Measurements from ENCODE around the gene QSER1. TPM values are rescaled to one million over a fixed set of nuclear protein-coding genes. Genes with fewer than 3 reads are reported as not detected.
A peak's percentile ranks its signal among the peaks of the same experiment; 100 is the strongest.

QSER1 gene
- total and polyA plus RNA-seq, 10 of the 15 experiments (the other 5 are each of a cell fraction or from before 2014, with no cell fraction given): 2.1 to 15.0 (median 9.4) TPM

GRCh38 chr11:32893343-32894148, 935 bp downstream of the QSER1 start (continued):
- TF ChIP-seq RFX5 (IDR thresholded peaks at IDR 0.05; ENCODE audit: low read depth, low read length): no peak
- no peak for TF ChIP-seq STAT1 (conservative IDR thresholded peaks at IDR 0.05)
- no peak for TF ChIP-seq ATF3 (IDR thresholded peaks at IDR 0.05; ENCODE audit: borderline replicate concordance, extremely low read depth, low read depth, low read length)
- no peak for TF ChIP-seq ZNF207 (IDR thresholded peaks at IDR 0.05; ENCODE audit: borderline replicate concordance)
- TF ChIP-seq RCOR1 (conservative IDR thresholded peaks at IDR 0.05; ENCODE audit: low read depth, low read length): no peak
- TF ChIP-seq EP300 (IDR thresholded peaks at IDR 0.05; ENCODE audit: borderline replicate concordance in 1 of 2, control insufficient read depth in 1 of 2, low read depth in 2 of 2, low read length in 2 of 2): no peak
- no peak for TF ChIP-seq EZH2 (IDR thresholded peaks at IDR 0.05; ENCODE audit: borderline replicate concordance, control insufficient read depth, low read depth, low read length)
- TF ChIP-seq, protein P1, sequence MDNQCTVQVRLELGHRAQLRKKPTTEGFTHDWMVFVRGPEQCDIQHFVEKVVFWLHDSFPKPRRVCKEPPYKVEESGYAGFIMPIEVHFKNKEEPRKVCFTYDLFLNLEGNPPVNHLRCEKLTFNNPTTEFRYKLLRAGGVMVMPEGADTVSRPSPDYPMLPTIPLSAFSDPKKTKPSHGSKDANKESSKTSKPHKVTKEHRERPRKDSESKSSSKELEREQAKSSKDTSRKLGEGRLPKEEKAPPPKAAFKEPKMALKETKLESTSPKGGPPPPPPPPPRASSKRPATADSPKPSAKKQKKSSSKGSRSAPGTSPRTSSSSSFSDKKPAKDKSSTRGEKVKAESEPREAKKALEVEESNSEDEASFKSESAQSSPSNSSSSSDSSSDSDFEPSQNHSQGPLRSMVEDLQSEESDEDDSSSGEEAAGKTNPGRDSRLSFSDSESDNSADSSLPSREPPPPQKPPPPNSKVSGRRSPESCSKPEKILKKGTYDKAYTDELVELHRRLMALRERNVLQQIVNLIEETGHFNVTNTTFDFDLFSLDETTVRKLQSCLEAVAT (IDR thresholded peaks at IDR 0.05): peak; percentile 56; the same call in 1 of the 2 replicates
- no peak for TF ChIP-seq PKNOX1 (IDR thresholded peaks at IDR 0.05)
- TF ChIP-seq, protein P2, sequence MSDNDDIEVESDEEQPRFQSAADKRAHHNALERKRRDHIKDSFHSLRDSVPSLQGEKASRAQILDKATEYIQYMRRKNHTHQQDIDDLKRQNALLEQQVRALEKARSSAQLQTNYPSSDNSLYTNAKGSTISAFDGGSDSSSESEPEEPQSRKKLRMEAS (IDR thresholded peaks at IDR 0.05; ENCODE audit: low read depth, low read length): no peak
- no peak for TF ChIP-seq IRF4 (IDR thresholded peaks at IDR 0.05; ENCODE audit: low read depth, low read length)
- TF ChIP-seq, protein P3, sequence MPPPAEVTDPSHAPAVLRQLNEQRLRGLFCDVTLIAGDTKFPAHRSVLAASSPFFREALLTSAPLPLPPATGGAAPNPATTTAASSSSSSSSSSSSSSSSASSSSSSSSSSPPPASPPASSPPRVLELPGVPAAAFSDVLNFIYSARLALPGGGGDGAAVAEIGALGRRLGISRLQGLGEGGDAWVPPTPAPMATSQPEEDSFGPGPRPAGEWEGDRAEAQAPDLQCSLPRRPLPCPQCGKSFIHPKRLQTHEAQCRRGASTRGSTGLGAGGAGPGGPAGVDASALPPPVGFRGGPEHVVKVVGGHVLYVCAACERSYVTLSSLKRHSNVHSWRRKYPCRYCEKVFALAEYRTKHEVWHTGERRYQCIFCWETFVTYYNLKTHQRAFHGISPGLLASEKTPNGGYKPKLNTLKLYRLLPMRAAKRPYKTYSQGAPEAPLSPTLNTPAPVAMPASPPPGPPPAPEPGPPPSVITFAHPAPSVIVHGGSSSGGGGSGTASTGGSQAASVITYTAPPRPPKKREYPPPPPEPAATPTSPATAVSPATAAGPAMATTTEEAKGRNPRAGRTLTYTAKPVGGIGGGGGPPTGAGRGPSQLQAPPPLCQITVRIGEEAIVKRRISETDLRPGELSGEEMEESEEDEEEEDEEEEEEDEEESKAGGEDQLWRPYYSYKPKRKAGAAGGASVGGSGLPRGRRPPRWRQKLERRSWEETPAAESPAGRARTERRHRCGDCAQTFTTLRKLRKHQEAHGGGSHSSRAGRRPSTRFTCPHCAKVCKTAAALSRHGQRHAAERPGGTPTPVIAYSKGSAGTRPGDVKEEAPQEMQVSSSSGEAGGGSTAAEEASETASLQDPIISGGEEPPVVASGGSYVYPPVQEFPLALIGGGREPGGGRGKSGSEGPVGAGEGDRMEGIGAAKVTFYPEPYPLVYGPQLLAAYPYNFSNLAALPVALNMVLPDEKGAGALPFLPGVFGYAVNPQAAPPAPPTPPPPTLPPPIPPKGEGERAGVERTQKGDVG (CRISPR knock-in tag; IDR thresholded peaks at IDR 0.05): no peak
- TF ChIP-seq BRCA1 (IDR thresholded peaks at IDR 0.05; ENCODE audit: low read depth, low read length): no peak
- TF ChIP-seq HDAC6 (IDR thresholded peaks at IDR 0.05; ENCODE audit: unreplicated experiment): no peak

Measured in GM12878 (cell line).